SH-SY5Y (cell line): Measurements from ENCODE around the gene RNF180.

Experiments used
- GATA2 ChIP-seq: IDR thresholded peaks from 2 replicates; pipeline ENCODE4 v1.6.1; 2011; ENCODE audit warnings: mild to moderate bottlenecking, low read depth, low read length
- GATA3 ChIP-seq: IDR thresholded peaks from 2 replicates; pipeline ENCODE4 v1.6.1; 2011; ENCODE audit warnings: low read depth, mild to moderate bottlenecking, low read length, moderate library complexity

- TF ChIP-seq GATA2 = no peak
- TF ChIP-seq GATA3 = no peak
Measured at GRCh38 chr5:64260756-64261155, 95.1 kb downstream of the RNF180 start.
